GM18868 (cell line): ENCODE measurements around the gene INSYN2B.
A peak's percentile ranks its signal among the peaks of the same experiment; 100 is the strongest.

Source experiments
- ATAC-seq: cut with Tn5 transposase; IDR thresholded peaks from one replicate; pipeline ENCODE4 v1.9.1; 2021; ENCODE audit warnings: mild to moderate bottlenecking, moderate library complexity; ENCODE audit not compliant: unreplicated experiment

The INSYN2B gene

GRCh38 chr5:169895926-169896325 lies 84.4 kb downstream of the INSYN2B start:
- ATAC-seq, result no peak

GRCh38 chr5:169893571-169893970 lies 86.7 kb downstream of the INSYN2B start:
- no peak for ATAC-seq

- no peak for ATAC-seq
Observed at GRCh38 chr5:169893010-169893409, 87.3 kb downstream of the INSYN2B start.

GRCh38 chr5:169889572-169889971 lies 90.7 kb downstream of the INSYN2B start:
- ATAC-seq, result no peak

GRCh38 chr5:169886677-169887076 lies 93.6 kb downstream of the INSYN2B start:
- no peak for ATAC-seq

GRCh38 chr5:169886033-169886432 lies 94.3 kb downstream of the INSYN2B start:
- ATAC-seq, result peak; percentile 91

- ATAC-seq, result no peak
Observed at GRCh38 chr5:169881702-169882303, 98.5 kb downstream of the INSYN2B start.

GRCh38 chr5:169880785-169881184 lies 99.5 kb downstream of the INSYN2B start:
- no peak for ATAC-seq

GRCh38 chr5:169880012-169880663 lies 100.2 kb downstream of the INSYN2B start:
- peak; percentile 66 for ATAC-seq

GRCh38 chr5:169876386-169876785 lies 103.9 kb downstream of the INSYN2B start:
- no peak for ATAC-seq

- ATAC-seq, result no peak
Observed at GRCh38 chr5:169875731-169876130, 104.6 kb downstream of the INSYN2B start.

- no peak for ATAC-seq
Observed at GRCh38 chr5:169875091-169875728, 105.1 kb downstream of the INSYN2B start.

GRCh38 chr5:169874621-169875020 lies 105.7 kb downstream of the INSYN2B start:
- no peak for ATAC-seq

- peak; percentile 64 for ATAC-seq
Observed at GRCh38 chr5:169873642-169874041, 106.7 kb downstream of the INSYN2B start.

- ATAC-seq, result no peak
Observed at GRCh38 chr5:169871826-169872490, 108.3 kb downstream of the INSYN2B start.

- ATAC-seq, result no peak
Observed at GRCh38 chr5:169870211-169870610, 110.1 kb downstream of the INSYN2B start.

GRCh38 chr5:169869066-169869465 lies 111.2 kb downstream of the INSYN2B start:
- no peak for ATAC-seq

GRCh38 chr5:169867347-169867746 lies 112.9 kb downstream of the INSYN2B start:
- ATAC-seq, result no peak

GRCh38 chr5:169864483-169864882 lies 115.8 kb downstream of the INSYN2B start:
- no peak for ATAC-seq

GRCh38 chr5:169862391-169862811 lies 117.9 kb downstream of the INSYN2B start:
- ATAC-seq, result no peak

- ATAC-seq, result no peak
Observed at GRCh38 chr5:169861934-169862333, 118.4 kb downstream of the INSYN2B start.

- ATAC-seq, result no peak
Observed at GRCh38 chr5:169861433-169861832, 118.9 kb downstream of the INSYN2B start.
